ENCODE measurements around the gene FNDC11.

FNDC11 gene

DNA sequence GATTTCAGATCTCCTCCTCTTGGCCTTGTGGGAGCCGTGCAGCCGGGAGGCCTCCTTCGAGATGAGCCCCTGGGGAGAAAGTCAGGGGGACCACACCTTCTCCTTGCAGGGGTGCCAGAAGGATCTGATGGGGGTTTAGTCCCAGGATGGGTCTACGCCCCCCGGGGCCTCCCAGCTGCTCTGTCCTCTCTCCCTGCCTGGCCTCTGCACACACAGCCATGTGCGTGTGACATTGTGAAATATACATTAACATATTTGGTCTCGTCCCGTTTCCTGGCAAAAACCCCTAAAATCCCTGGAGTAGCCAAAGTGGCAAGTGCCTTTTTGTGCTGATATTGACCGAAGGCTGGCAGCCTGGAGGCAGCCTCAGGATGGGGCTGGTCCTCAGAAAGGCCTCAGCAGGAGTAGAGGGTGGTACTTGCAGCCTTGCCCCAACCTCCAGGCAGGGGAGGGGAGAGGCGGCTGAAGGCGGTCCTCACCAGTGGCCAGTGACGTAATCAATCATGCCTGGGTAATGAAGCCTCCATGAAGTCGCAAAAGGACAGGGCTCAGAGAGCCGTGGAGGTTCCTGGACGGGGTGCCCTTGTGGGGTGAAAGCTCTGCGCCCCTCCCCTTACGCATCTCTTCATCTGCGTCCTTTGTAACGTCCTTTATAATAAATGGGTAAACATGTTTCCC is 25.2 kb downstream of the FNDC11 start:
- no peak overlapping the region for H3K4me3 ChIP-seq (replicated peaks; ENCODE audit: insufficient read depth, low read length)
- H3K27me3 ChIP-seq (ENCODE audit: insufficient read depth, poor library complexity, severe bottlenecking): peaks cover 41% of the 10 kb centered on the region
- H3K27ac ChIP-seq (replicated peaks): no peak overlapping the region
- TF ChIP-seq, protein P1, sequence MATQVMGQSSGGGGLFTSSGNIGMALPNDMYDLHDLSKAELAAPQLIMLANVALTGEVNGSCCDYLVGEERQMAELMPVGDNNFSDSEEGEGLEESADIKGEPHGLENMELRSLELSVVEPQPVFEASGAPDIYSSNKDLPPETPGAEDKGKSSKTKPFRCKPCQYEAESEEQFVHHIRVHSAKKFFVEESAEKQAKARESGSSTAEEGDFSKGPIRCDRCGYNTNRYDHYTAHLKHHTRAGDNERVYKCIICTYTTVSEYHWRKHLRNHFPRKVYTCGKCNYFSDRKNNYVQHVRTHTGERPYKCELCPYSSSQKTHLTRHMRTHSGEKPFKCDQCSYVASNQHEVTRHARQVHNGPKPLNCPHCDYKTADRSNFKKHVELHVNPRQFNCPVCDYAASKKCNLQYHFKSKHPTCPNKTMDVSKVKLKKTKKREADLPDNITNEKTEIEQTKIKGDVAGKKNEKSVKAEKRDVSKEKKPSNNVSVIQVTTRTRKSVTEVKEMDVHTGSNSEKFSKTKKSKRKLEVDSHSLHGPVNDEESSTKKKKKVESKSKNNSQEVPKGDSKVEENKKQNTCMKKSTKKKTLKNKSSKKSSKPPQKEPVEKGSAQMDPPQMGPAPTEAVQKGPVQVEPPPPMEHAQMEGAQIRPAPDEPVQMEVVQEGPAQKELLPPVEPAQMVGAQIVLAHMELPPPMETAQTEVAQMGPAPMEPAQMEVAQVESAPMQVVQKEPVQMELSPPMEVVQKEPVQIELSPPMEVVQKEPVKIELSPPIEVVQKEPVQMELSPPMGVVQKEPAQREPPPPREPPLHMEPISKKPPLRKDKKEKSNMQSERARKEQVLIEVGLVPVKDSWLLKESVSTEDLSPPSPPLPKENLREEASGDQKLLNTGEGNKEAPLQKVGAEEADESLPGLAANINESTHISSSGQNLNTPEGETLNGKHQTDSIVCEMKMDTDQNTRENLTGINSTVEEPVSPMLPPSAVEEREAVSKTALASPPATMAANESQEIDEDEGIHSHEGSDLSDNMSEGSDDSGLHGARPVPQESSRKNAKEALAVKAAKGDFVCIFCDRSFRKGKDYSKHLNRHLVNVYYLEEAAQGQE (IDR thresholded peaks at IDR 0.05; ENCODE audit: insufficient replicate concordance, low read depth): no peak
- TF ChIP-seq POLR2AphosphoS5 (IDR thresholded peaks at IDR 0.05; ENCODE audit: low read depth) (no peak), GABPA (IDR thresholded peaks at IDR 0.05; ENCODE audit: low read depth) (no peak), SPI1 (IDR thresholded peaks at IDR 0.05; ENCODE audit: borderline replicate concordance, low read depth) (no peak)
- TF ChIP-seq, protein P2, sequence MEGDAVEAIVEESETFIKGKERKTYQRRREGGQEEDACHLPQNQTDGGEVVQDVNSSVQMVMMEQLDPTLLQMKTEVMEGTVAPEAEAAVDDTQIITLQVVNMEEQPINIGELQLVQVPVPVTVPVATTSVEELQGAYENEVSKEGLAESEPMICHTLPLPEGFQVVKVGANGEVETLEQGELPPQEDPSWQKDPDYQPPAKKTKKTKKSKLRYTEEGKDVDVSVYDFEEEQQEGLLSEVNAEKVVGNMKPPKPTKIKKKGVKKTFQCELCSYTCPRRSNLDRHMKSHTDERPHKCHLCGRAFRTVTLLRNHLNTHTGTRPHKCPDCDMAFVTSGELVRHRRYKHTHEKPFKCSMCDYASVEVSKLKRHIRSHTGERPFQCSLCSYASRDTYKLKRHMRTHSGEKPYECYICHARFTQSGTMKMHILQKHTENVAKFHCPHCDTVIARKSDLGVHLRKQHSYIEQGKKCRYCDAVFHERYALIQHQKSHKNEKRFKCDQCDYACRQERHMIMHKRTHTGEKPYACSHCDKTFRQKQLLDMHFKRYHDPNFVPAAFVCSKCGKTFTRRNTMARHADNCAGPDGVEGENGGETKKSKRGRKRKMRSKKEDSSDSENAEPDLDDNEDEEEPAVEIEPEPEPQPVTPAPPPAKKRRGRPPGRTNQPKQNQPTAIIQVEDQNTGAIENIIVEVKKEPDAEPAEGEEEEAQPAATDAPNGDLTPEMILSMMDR (IDR thresholded peaks at IDR 0.05; ENCODE audit: insufficient read depth, low read length): no peak
- DNase-seq (ENCODE audit: low read depth in 1 of 2, low spot score in 1 of 2): no peak

DNA sequence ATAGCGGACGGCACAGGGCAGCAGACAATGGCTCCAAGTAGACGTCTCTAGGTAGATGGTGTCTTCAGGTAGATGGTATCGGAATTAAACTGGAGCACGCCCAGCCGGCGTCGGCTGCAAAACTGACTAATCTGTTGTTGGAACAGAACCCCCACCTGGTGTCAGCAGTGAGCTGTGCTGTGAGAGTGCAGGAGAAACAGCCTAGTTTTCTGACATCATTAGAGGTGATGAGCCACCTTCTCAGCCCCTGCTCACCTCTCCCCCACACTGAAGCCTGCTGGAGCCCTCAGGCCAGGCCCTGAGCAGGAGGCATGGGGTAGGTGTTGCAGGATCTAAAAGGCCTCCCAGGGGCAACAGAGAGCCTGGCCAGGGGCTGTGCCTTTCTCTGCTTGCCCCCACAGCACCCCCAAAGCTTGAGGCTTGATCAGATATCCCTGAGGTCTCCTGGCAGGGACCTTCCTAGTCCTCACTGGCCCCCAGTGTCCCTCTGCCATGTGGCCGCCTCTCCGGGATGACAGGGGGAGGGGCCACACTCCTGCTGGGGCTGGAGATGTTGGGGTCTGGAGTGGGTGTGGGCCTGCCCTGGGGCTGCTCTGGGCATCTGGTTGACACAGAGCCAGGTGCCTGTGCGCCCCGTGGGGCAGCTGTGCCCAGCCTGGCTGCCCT is 27.0 kb downstream of the FNDC11 start:
- Histone ChIP-seq H3K27me3 (ENCODE audit: insufficient read depth, poor library complexity, severe bottlenecking) (peaks cover 31% of the 10 kb centered on the region), H3K27ac (replicated peaks) (no peak overlapping the region)
- DNase-seq (ENCODE audit: low read depth in 1 of 2, low spot score in 1 of 2): peak in 1 of 2 experiments; percentile 67

DNA sequence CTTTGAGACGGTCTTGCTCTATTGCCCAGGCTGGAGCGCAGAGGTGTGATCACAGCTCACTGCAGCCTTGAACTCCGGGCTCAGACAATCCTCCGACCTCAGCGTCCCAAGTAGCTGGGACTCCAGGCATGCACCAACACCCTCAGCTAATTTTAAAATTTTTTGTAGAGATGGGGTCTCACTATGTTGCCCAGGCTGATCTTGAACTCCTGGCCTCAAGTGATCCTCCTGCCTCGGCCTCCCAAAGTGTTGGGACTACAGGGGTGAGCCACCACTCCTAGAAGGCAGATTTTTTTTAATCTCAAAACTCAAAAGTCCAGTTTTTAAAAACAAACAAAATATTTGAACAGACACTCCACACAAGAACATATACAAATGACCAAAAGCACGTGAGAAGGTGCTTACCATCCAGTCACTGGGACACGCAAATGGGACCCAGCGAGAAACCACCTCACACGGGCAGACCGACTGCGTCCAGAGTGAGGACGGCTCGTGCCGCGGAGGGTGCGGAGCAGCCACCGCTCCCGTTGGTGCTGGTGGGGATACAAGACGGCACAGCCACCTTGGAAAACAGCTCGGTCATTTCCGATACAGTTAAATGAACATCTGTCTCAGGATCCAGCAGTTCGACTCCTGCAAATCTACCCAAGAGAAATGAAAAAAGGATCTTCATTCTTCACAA is 28.6 kb downstream of the FNDC11 start:
- TF ChIP-seq, protein P2 (IDR thresholded peaks at IDR 0.05; ENCODE audit: insufficient read depth, low read length): no peak
- TF ChIP-seq, protein P1 (IDR thresholded peaks at IDR 0.05; ENCODE audit: insufficient replicate concordance, low read depth): no peak
- TF ChIP-seq GABPA (IDR thresholded peaks at IDR 0.05; ENCODE audit: low read depth) (no peak), SPI1 (IDR thresholded peaks at IDR 0.05; ENCODE audit: borderline replicate concordance, low read depth) (no peak), POLR2AphosphoS5 (IDR thresholded peaks at IDR 0.05; ENCODE audit: low read depth) (no peak)
- Histone ChIP-seq H3K27me3 (ENCODE audit: insufficient read depth, poor library complexity, severe bottlenecking) (peaks cover 18% of the 10 kb centered on the region), H3K4me3 (replicated peaks; ENCODE audit: insufficient read depth, low read length) (no peak overlapping the region), H3K27ac (replicated peaks) (no peak overlapping the region)
- no peak for DNase-seq (ENCODE audit: low read depth in 1 of 2, low spot score in 1 of 2)

More for the DNA sequence above, 27.0 kb downstream of the FNDC11 start:
- no peak for TF ChIP-seq SPI1 (IDR thresholded peaks at IDR 0.05; ENCODE audit: borderline replicate concordance, low read depth)
- TF ChIP-seq, protein P1 (IDR thresholded peaks at IDR 0.05; ENCODE audit: insufficient replicate concordance, low read depth): no peak
- TF ChIP-seq GABPA (IDR thresholded peaks at IDR 0.05; ENCODE audit: low read depth): no peak
- no peak for TF ChIP-seq POLR2AphosphoS5 (IDR thresholded peaks at IDR 0.05; ENCODE audit: low read depth)
- TF ChIP-seq, protein P2 (IDR thresholded peaks at IDR 0.05; ENCODE audit: insufficient read depth, low read length): peak; percentile 55
- H3K4me3 ChIP-seq (replicated peaks; ENCODE audit: insufficient read depth, low read length): no peak overlapping the region
